ENCODE results near the gene CRLF3.

The CRLF3 gene

GRCh38 chr17:30824356-30825145 is at the start of gene CRLF3:
CRLF3 (minus strand) TSS chr17:30824692; CDS start chr17:30824651, 41 bp downstream.
- no peaks in the 10 kb centered on the region for H3K9me3 Mint-ChIP-seq (ENCODE audit: low read depth)
- H3K4me3 Mint-ChIP-seq, result peak within 1 kb of the TSS; percentile 99
- H3K27ac Mint-ChIP-seq, result peak within 1 kb of the TSS; percentile 83
- no peaks in the 10 kb centered on the region for H3K36me3 Mint-ChIP-seq
- H3K27me3 Mint-ChIP-seq, result no peaks in the 10 kb centered on the region
- H3K4me1 Mint-ChIP-seq (ENCODE audit: low read depth), result peaks cover 36% of the 10 kb centered on the region

DNA sequence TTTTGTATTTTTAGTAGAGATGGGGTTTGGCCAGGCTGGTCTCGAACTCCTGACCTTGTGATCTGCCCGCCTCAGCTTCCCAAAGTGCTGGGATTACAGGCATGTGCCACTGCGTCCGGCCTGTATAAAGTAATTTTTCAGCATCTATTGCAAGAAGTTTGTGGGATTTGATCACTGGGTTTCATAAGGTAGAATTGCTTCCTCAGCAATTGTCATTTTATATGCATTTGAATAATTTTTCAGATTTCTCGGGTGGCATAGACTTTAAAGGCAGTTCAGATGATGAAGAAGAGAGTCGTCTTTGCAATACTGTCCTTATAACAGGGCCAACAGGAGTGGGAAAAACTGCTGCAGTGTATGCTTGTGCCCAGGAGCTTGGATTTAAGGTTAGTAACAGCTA is 44.5 kb upstream of the CRLF3 start:
- no peak overlapping the region for H3K4me3 Mint-ChIP-seq
- no peaks in the 10 kb centered on the region for H3K9me3 Mint-ChIP-seq (ENCODE audit: low read depth)
- H3K4me1 Mint-ChIP-seq (ENCODE audit: low read depth), result no peaks in the 10 kb centered on the region
- H3K27me3 Mint-ChIP-seq, result no peaks in the 10 kb centered on the region
- H3K27ac Mint-ChIP-seq, result no peak overlapping the region
- H3K36me3 Mint-ChIP-seq, result peaks cover 20% of the 10 kb centered on the region

GRCh38 chr17:30864636-30865035 is 40.1 kb upstream of the CRLF3 start:
- Mint-ChIP-seq H3K27ac (no peak overlapping the region), H3K36me3 (peaks cover 11% of the 10 kb centered on the region), H3K4me3 (no peak overlapping the region), H3K9me3 (ENCODE audit: low read depth) (no peaks in the 10 kb centered on the region), H3K4me1 (ENCODE audit: low read depth) (no peaks in the 10 kb centered on the region), H3K27me3 (no peaks in the 10 kb centered on the region)

GRCh38 chr17:30858556-30859250 is 34.2 kb upstream of the CRLF3 start:
- Mint-ChIP-seq H3K36me3 (peaks cover 5% of the 10 kb centered on the region), H3K4me1 (ENCODE audit: low read depth) (no peaks in the 10 kb centered on the region), H3K4me3 (no peak overlapping the region), H3K9me3 (ENCODE audit: low read depth) (no peaks in the 10 kb centered on the region), H3K27me3 (no peaks in the 10 kb centered on the region), H3K27ac (no peak overlapping the region)

GRCh38 chr17:30854146-30854545 is 29.7 kb upstream of the CRLF3 start:
- Mint-ChIP-seq H3K4me3 (no peak overlapping the region), H3K9me3 (ENCODE audit: low read depth) (no peaks in the 10 kb centered on the region), H3K4me1 (ENCODE audit: low read depth) (no peaks in the 10 kb centered on the region), H3K36me3 (peaks cover 9% of the 10 kb centered on the region), H3K27me3 (no peaks in the 10 kb centered on the region), H3K27ac (no peak overlapping the region)

DNA sequence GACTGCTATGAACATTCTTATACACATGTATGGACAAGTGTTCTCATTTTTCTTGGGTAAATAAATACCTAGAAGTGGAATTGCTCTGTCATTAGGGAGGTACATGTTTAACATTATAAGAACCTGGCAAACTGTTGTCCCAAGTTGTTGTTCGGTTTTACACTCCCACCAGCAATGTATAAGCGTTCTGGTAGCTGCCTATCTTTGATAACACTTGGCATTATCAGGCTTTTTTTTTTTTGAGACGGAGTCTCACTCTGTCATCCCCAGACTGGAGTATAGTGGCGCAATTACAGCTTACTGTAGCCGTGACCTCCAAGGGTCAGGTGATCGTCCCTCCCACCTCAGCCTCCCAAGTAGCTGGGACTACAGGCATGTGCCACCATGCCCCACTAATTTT is 23.5 kb upstream of the CRLF3 start:
- no peaks in the 10 kb centered on the region for H3K4me1 Mint-ChIP-seq (ENCODE audit: low read depth)
- no peak overlapping the region for H3K4me3 Mint-ChIP-seq
- H3K27me3 Mint-ChIP-seq, result no peaks in the 10 kb centered on the region
- peaks cover 4% of the 10 kb centered on the region for H3K36me3 Mint-ChIP-seq
- H3K9me3 Mint-ChIP-seq (ENCODE audit: low read depth), result no peaks in the 10 kb centered on the region
- no peak overlapping the region for H3K27ac Mint-ChIP-seq

GRCh38 chr17:30840771-30841170 is 16.3 kb upstream of the CRLF3 start:
- Mint-ChIP-seq H3K36me3 (peaks cover 8% of the 10 kb centered on the region), H3K4me3 (no peak overlapping the region), H3K27ac (no peak overlapping the region), H3K27me3 (no peaks in the 10 kb centered on the region), H3K4me1 (ENCODE audit: low read depth) (no peaks in the 10 kb centered on the region), H3K9me3 (ENCODE audit: low read depth) (no peaks in the 10 kb centered on the region)

- H3K4me1 Mint-ChIP-seq (ENCODE audit: low read depth), result no peaks in the 10 kb centered on the region
Measured at GRCh38 chr17:30838202-30838807, 13.8 kb upstream of the CRLF3 start.

DNA sequence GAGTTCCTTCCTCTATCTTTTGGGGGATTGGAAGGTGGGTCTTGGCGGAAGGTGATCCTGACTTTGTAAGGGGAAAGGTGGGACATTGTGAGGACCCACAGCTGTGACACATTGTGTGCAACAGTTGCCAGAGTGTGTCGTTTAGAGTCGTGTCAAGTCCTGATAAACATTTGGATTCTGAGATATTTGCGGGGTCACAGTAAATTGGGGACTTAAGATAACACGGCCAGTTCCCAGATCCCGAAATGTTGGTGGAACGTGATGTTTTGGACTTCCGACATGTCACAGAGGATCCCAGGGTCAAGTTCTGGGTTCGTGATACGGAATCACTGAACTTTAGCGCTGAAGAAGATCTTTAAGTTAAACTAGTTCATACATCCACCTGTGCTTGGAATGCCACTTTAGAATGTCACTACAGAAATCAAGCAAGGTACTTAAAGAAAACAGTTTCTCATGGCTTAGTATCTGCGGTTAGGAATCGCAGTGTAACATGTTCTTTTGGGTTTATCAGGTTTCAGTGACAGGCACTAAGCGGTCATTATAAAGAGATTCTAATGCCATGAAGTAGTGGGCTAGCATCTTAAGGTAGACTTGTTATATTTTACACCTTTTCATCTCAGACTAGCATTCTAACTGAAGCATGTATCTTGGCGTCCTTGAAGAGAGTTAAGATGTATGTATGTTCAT is 8.1 kb upstream of the CRLF3 start:
- no peaks in the 10 kb centered on the region for H3K9me3 Mint-ChIP-seq (ENCODE audit: low read depth)
- peak overlapping the region; percentile 97 for H3K4me3 Mint-ChIP-seq
- peaks cover 6% of the 10 kb centered on the region for H3K36me3 Mint-ChIP-seq
- peak overlapping the region; percentile 96 for H3K27ac Mint-ChIP-seq
- H3K4me1 Mint-ChIP-seq (ENCODE audit: low read depth), result peaks cover 25% of the 10 kb centered on the region
- H3K27me3 Mint-ChIP-seq, result no peaks in the 10 kb centered on the region

More at GRCh38 chr17:30838202-30838807, 13.8 kb upstream of the CRLF3 start:
- Mint-ChIP-seq H3K4me3 (no peak overlapping the region), H3K27me3 (no peaks in the 10 kb centered on the region), H3K9me3 (ENCODE audit: low read depth) (no peaks in the 10 kb centered on the region), H3K27ac (no peak overlapping the region), H3K36me3 (peaks cover 13% of the 10 kb centered on the region)

GRCh38 chr17:30831663-30832437 is 7.4 kb upstream of the CRLF3 start, which contains the start of gene ATAD5:
ATAD5 (plus strand) TSS chr17:30831966; CDS start chr17:30832348, 382 bp downstream.
- peaks cover 6% of the 10 kb centered on the region for H3K36me3 Mint-ChIP-seq
- peak within 1 kb of the TSS; percentile 97 for H3K4me3 Mint-ChIP-seq
- no peaks in the 10 kb centered on the region for H3K27me3 Mint-ChIP-seq
- H3K4me1 Mint-ChIP-seq (ENCODE audit: low read depth), result peaks cover 25% of the 10 kb centered on the region
- no peaks in the 10 kb centered on the region for H3K9me3 Mint-ChIP-seq (ENCODE audit: low read depth)
- peak within 1 kb of the TSS; percentile 96 for H3K27ac Mint-ChIP-seq

GRCh38 chr17:30831257-30831656 is 6.8 kb upstream of the CRLF3 start:
- H3K27ac Mint-ChIP-seq, result peak overlapping the region; percentile 96
- H3K27me3 Mint-ChIP-seq, result no peaks in the 10 kb centered on the region
- H3K4me1 Mint-ChIP-seq (ENCODE audit: low read depth), result peaks cover 25% of the 10 kb centered on the region
- peaks cover 6% of the 10 kb centered on the region for H3K36me3 Mint-ChIP-seq
- H3K4me3 Mint-ChIP-seq, result peak overlapping the region; percentile 97
- H3K9me3 Mint-ChIP-seq (ENCODE audit: low read depth), result no peaks in the 10 kb centered on the region

DNA sequence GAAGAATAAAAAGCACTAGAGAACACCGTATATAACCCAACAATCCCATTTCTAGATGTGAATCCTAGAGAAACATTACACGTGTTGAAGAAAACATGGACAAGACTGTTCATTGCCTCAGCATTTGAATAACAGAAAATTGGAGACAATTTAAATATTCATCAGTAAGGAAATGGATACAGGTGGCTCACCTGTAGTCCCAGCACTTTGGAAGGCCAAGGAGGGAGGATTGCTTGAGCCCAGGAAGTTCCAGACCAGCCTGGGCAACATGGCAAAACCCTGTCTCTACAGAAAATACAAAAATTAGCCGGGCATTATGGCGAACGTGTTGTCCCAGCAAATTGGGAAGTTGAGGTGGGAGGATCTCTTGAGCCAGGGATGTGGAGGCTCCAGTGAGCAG is 4.5 kb upstream of the CRLF3 start:
- Mint-ChIP-seq H3K27me3 (no peaks in the 10 kb centered on the region), H3K27ac (no peak overlapping the region), H3K4me3 (no peak overlapping the region), H3K36me3 (no peaks in the 10 kb centered on the region), H3K4me1 (ENCODE audit: low read depth) (peaks cover 29% of the 10 kb centered on the region), H3K9me3 (ENCODE audit: low read depth) (no peaks in the 10 kb centered on the region)

DNA sequence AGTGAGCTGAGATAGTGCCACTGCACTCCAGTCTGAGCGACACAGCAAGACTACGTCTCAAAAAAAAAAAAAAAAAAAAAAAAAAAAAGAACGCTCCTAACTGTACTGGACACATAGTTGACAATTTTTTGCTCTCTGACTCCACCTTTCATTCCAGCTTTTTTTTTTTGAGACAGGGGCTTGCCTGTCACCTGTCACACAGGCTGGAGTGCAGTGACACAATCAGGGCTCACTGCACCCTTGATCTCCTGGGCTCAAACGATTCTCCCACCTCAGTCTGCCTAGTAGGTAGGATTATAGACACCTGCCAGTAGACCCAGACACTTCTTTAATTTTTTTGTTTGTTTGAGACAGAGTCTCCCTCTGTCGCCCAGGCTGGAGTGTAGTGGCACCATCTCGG is 2.6 kb upstream of the CRLF3 start:
- peak overlapping the region; percentile 76 for H3K27ac Mint-ChIP-seq
- no peaks in the 10 kb centered on the region for H3K36me3 Mint-ChIP-seq
- no peaks in the 10 kb centered on the region for H3K9me3 Mint-ChIP-seq (ENCODE audit: low read depth)
- H3K27me3 Mint-ChIP-seq, result no peaks in the 10 kb centered on the region
- peaks cover 24% of the 10 kb centered on the region for H3K4me1 Mint-ChIP-seq (ENCODE audit: low read depth)
- no peak overlapping the region for H3K4me3 Mint-ChIP-seq

- Mint-ChIP-seq H3K4me1 (ENCODE audit: low read depth) (peaks cover 41% of the 10 kb centered on the region), H3K36me3 (no peaks in the 10 kb centered on the region), H3K9me3 (ENCODE audit: low read depth) (no peaks in the 10 kb centered on the region), H3K27me3 (no peaks in the 10 kb centered on the region), H3K27ac (peak overlapping the region; percentile 83), H3K4me3 (peak overlapping the region; percentile 99)
Measured at GRCh38 chr17:30824002-30824355, 513 bp downstream of the CRLF3 start.
